Naive thymus-derived CD4-positive, alpha-beta T cell (primary cell): ENCODE results near the gene FMO3. TPM values are rescaled to one million over a fixed set of nuclear protein-coding genes. Genes with fewer than 3 reads are reported as not detected.

ENCODE experiments used
- ATAC-seq: fragments of 150-1000 bp; cut with Tn5 transposase; 2 replicates; pipeline ENCODE4 v1.10.0; 2021; ENCODE audit warnings: mild to moderate bottlenecking, moderate library complexity
- CTCF ChIA-PET: fragments of 350-600 bp; sonication (Branson Sonifier 250); formaldehyde crosslinking; loops from one replicate; lab custom pipeline; 2021; ENCODE audit warnings: antibody characterized with exemption; lab: Charles Lee
- POLR2A ChIA-PET: fragments of 350-600 bp; sonication (Branson Sonifier 250); formaldehyde crosslinking; loops from one replicate; lab custom pipeline; 2021; ENCODE audit warnings: antibody characterized with exemption, inconsistent platforms; lab: Charles Lee
- DNase-seq, 9 donors: peaks; one replicate each; pipeline versions ENCODE4 v3.0.0 to v3.0.0-alpha.2; 2020 to 2022; ENCODE audit warnings: mixed read lengths in 1 of 9
- H3K27ac ChIP-seq: one replicate; pipeline ENCODE4 v1.7.0; 2013; ENCODE audit warnings: mild to moderate bottlenecking, low read depth, low read length, moderate library complexity
- H3K27me3 ChIP-seq, 2 donors: one replicate each; pipeline ENCODE4 v1.7.0; 2013; ENCODE audit warnings: low read length in 2 of 2, mild to moderate bottlenecking in 2 of 2, moderate library complexity in 2 of 2; ENCODE audit not compliant: control insufficient read depth in 2 of 2, insufficient read depth in 2 of 2
- H3K36me3 ChIP-seq, 3 experiments: 1 replicate in 2 of 3; 2 replicates in 1 of 3; pipeline ENCODE4 v1.7.0; 2013; ENCODE audit warnings: low read length in 3 of 3, mild to moderate bottlenecking in 3 of 3, moderate library complexity in 1 of 3; ENCODE audit not compliant: insufficient read depth in 3 of 3, control insufficient read depth in 2 of 3
- H3K4me1 ChIP-seq, 2 donors: one replicate each; pipeline ENCODE4 v1.7.0; 2013; ENCODE audit warnings: low read length in 2 of 2, mild to moderate bottlenecking in 2 of 2, moderate library complexity in 1 of 2; ENCODE audit not compliant: control insufficient read depth in 2 of 2, insufficient read depth in 2 of 2
- H3K4me3 ChIP-seq: 2 replicates; pipeline ENCODE4 v1.7.0; 2013; ENCODE audit warnings: mild to moderate bottlenecking, low read length
- H3K9me3 ChIP-seq, 3 experiments: 1 replicate in 2 of 3; 2 replicates in 1 of 3; pipeline ENCODE4 v1.7.0; 2013; ENCODE audit warnings: low read length in 3 of 3; ENCODE audit not compliant: control insufficient read depth in 2 of 3
- H3K27ac Mint-ChIP-seq, 9 donors: one replicate each; pipeline ENCODE4 v1.8.0; 2020 to 2022; ENCODE audit warnings: mixed read lengths in 9 of 9, mild to moderate bottlenecking in 8 of 9, moderate library complexity in 5 of 9, inconsistent platforms in 2 of 9
- H3K27me3 Mint-ChIP-seq, 5 donors: one replicate each; pipeline ENCODE4 v1.8.0; 2021 to 2022; ENCODE audit warnings: mixed read lengths in 5 of 5, mild to moderate bottlenecking in 1 of 5
- H3K36me3 Mint-ChIP-seq, 5 donors: one replicate each; pipeline ENCODE4 v1.8.0; 2020 to 2022; ENCODE audit warnings: mixed read lengths in 5 of 5, mild to moderate bottlenecking in 3 of 5, inconsistent platforms in 1 of 5
- H3K4me1 Mint-ChIP-seq, 7 donors: one replicate each; pipeline ENCODE4 v1.8.0; 2020 to 2022; ENCODE audit warnings: mixed read lengths in 7 of 7, mild to moderate bottlenecking in 3 of 7, inconsistent platforms in 1 of 7
- H3K4me3 Mint-ChIP-seq, 10 donors: one replicate each; pipeline ENCODE4 v1.8.0; 2020 to 2022; ENCODE audit warnings: mild to moderate bottlenecking in 10 of 10, mixed read lengths in 10 of 10, moderate library complexity in 6 of 10, inconsistent platforms in 2 of 10
- H3K9me3 Mint-ChIP-seq, 11 donors: one replicate each; pipeline ENCODE4 v1.8.0; 2020 to 2022; ENCODE audit warnings: mixed read lengths in 11 of 11, mild to moderate bottlenecking in 4 of 11, inconsistent platforms in 1 of 11, moderate library complexity in 1 of 11
- intact Hi-C, 2 donors: fragments of 100-400 bp; cut with micrococcal nuclease; formaldehyde crosslinking; loops; one replicate each; pipeline ENCODE4 v1.15.1; 2023
- polyA plus RNA-seq, 2 donors: library from polyadenylated mRNA; unstranded; fragments of 300-500 nt; fragmentation: Illumina TruSeq; gene quantifications; one replicate each; pipeline ENCODE4 v1.2.3, GENCODE V29; 2021
- total RNA-seq, 6 experiments: library from RNA in 5 of 6; stranded (reverse) in 5 of 6; gene quantifications; 1 replicate in 5 of 6; 2 replicates in 1 of 6; pipeline ENCODE4 v1.2.3 and lab custom pipeline; 2021 to 2026

FMO3 gene
- total and polyA plus RNA-seq, 7 experiments from 2014 or later: not detected

- peaks cover 0 to 2% (median 0%) of the 10 kb centered on the region in 11 donors for H3K9me3 Mint-ChIP-seq
- no peak overlapping the region for H3K4me3 ChIP-seq
- no peaks in the 10 kb centered on the region for H3K27me3 ChIP-seq
- no peak overlapping the region for H3K27ac Mint-ChIP-seq
- H3K4me1 Mint-ChIP-seq: no peaks in the 10 kb centered on the region
- intact Hi-C loops: loop anchor here in 1 of 2 donors (10.0 kb wide), 1 partner anchor 627 kb away; no protein-coding TSS in a partner anchor
- H3K27me3 Mint-ChIP-seq: peaks cover 0 to 18% (median 10%) of the 10 kb centered on the region in 5 donors
- DNase-seq: no peak
- no peaks in the 10 kb centered on the region for H3K36me3 Mint-ChIP-seq
- H3K27ac ChIP-seq: no peak overlapping the region
- no peaks in the 10 kb centered on the region for H3K36me3 ChIP-seq
- no peaks in the 10 kb centered on the region for H3K9me3 ChIP-seq
- H3K4me3 Mint-ChIP-seq: no peak overlapping the region
- ChIA-PET POLR2A (no interaction called here), CTCF (no interaction called here)
- no peak for ATAC-seq
- H3K4me1 ChIP-seq: no peaks in the 10 kb centered on the region
Observed at GRCh38 chr1:171087896-171088295, 2.8 kb upstream of the FMO3 start.

GRCh38 chr1:171103862-171104261, 13.2 kb downstream of the FMO3 start:
- no peaks in the 10 kb centered on the region for H3K36me3 Mint-ChIP-seq
- no peaks in the 10 kb centered on the region for H3K36me3 ChIP-seq
- H3K4me3 Mint-ChIP-seq: no peak overlapping the region
- H3K27me3 Mint-ChIP-seq: peaks cover 5 to 26% (median 16%) of the 10 kb centered on the region in 5 donors
- CTCF ChIA-PET: no interaction called here
- DNase-seq (no peak), ATAC-seq (no peak)
- POLR2A ChIA-PET: no interaction called here
- H3K9me3 Mint-ChIP-seq: peaks cover 0 to 12% (median 3%) of the 10 kb centered on the region in 11 donors
- H3K9me3 ChIP-seq: no peaks in the 10 kb centered on the region
- no peaks in the 10 kb centered on the region for H3K4me1 ChIP-seq
- no peak overlapping the region for H3K27ac Mint-ChIP-seq
- no peaks in the 10 kb centered on the region for H3K27me3 ChIP-seq
- intact Hi-C loops: no loop called here
- H3K4me3 ChIP-seq: no peak overlapping the region
- H3K4me1 Mint-ChIP-seq: peaks cover 0 to 3% (median 0%) of the 10 kb centered on the region in 7 donors
- H3K27ac ChIP-seq: no peak overlapping the region

GRCh38 chr1:171107262-171107940, 16.7 kb downstream of the FMO3 start:
- Mint-ChIP-seq H3K4me3 (no peak overlapping the region), H3K36me3 (no peaks in the 10 kb centered on the region), H3K9me3 (peaks cover 0 to 9% (median 0%) of the 10 kb centered on the region in 11 donors), H3K27ac (no peak overlapping the region), H3K4me1 (peaks cover 0 to 3% (median 0%) of the 10 kb centered on the region in 7 donors), H3K27me3 (peaks cover 5 to 23% (median 12%) of the 10 kb centered on the region in 5 donors)
- DNase-seq: no peak
- H3K4me3 ChIP-seq: no peak overlapping the region
- no peaks in the 10 kb centered on the region for H3K9me3 ChIP-seq
- intact Hi-C loops: no loop called here
- no peak for ATAC-seq
- no peaks in the 10 kb centered on the region for H3K4me1 ChIP-seq
- H3K36me3 ChIP-seq: no peaks in the 10 kb centered on the region
- H3K27me3 ChIP-seq: no peaks in the 10 kb centered on the region
- POLR2A ChIA-PET: no interaction called here
- CTCF ChIA-PET: no interaction called here
- no peak overlapping the region for H3K27ac ChIP-seq

GRCh38 chr1:171107969-171108368, 17.3 kb downstream of the FMO3 start:
- ChIA-PET POLR2A (no interaction called here), CTCF (no interaction called here)
- intact Hi-C loops: no loop called here
- no peak for DNase-seq
- peaks cover 0 to 9% (median 0%) of the 10 kb centered on the region in 11 donors for H3K9me3 Mint-ChIP-seq
- H3K27me3 Mint-ChIP-seq: peaks cover 5 to 23% (median 15%) of the 10 kb centered on the region in 5 donors
- H3K4me3 ChIP-seq: no peak overlapping the region
- H3K27ac ChIP-seq: no peak overlapping the region
- H3K36me3 Mint-ChIP-seq: no peaks in the 10 kb centered on the region
- no peak overlapping the region for H3K4me3 Mint-ChIP-seq
- H3K27ac Mint-ChIP-seq: no peak overlapping the region
- no peak for ATAC-seq
- no peaks in the 10 kb centered on the region for H3K4me1 ChIP-seq
- peaks cover 0 to 3% (median 0%) of the 10 kb centered on the region in 7 donors for H3K4me1 Mint-ChIP-seq
- no peaks in the 10 kb centered on the region for H3K9me3 ChIP-seq
- H3K27me3 ChIP-seq: no peaks in the 10 kb centered on the region
- no peaks in the 10 kb centered on the region for H3K36me3 ChIP-seq

GRCh38 chr1:171109966-171110365, 19.3 kb downstream of the FMO3 start:
- Mint-ChIP-seq H3K27me3 (peaks cover 5 to 30% (median 18%) of the 10 kb centered on the region in 5 donors), H3K36me3 (no peaks in the 10 kb centered on the region), H3K9me3 (peaks cover 0 to 9% (median 0%) of the 10 kb centered on the region in 11 donors), H3K4me3 (no peak overlapping the region), H3K27ac (no peak overlapping the region), H3K4me1 (no peaks in the 10 kb centered on the region)
- DNase-seq (no peak), ATAC-seq (no peak)
- Histone ChIP-seq H3K36me3 (no peaks in the 10 kb centered on the region), H3K4me1 (no peaks in the 10 kb centered on the region), H3K9me3 (no peaks in the 10 kb centered on the region), H3K27ac (no peak overlapping the region), H3K27me3 (no peaks in the 10 kb centered on the region), H3K4me3 (no peak overlapping the region)
- intact Hi-C loops: no loop called here
- POLR2A ChIA-PET: no interaction called here
- CTCF ChIA-PET: no interaction called here

GRCh38 chr1:171110621-171111326, 20.1 kb downstream of the FMO3 start:
- DNase-seq: no peak
- intact Hi-C loops: no loop called here
- H3K4me3 ChIP-seq: no peak overlapping the region
- H3K27me3 Mint-ChIP-seq: peaks cover 2 to 32% (median 18%) of the 10 kb centered on the region in 5 donors
- H3K9me3 ChIP-seq: no peaks in the 10 kb centered on the region
- H3K4me1 Mint-ChIP-seq: no peaks in the 10 kb centered on the region
- H3K4me3 Mint-ChIP-seq: no peak overlapping the region
- H3K27ac ChIP-seq: no peak overlapping the region
- ChIA-PET POLR2A (no interaction called here), CTCF (no interaction called here)
- H3K9me3 Mint-ChIP-seq: peaks cover 0 to 9% (median 0%) of the 10 kb centered on the region in 11 donors
- H3K36me3 Mint-ChIP-seq: no peaks in the 10 kb centered on the region
- no peaks in the 10 kb centered on the region for H3K27me3 ChIP-seq
- ATAC-seq: no peak
- no peaks in the 10 kb centered on the region for H3K36me3 ChIP-seq
- no peaks in the 10 kb centered on the region for H3K4me1 ChIP-seq
- H3K27ac Mint-ChIP-seq: no peak overlapping the region
